Stimulated activated CD4-positive, alpha-beta T cell treated with anti-CD3 and anti-CD28 coated beads, Interleukin-1b, Interleukin-23, amount 100 ng/mL, for 48 hours (primary cell): ENCODE results near the gene OCEL1.
A peak's percentile ranks its signal among the peaks of the same experiment; 100 is the strongest.
"Not testable (repeated sequence)": the region's sequence is repeated elsewhere in the genome, so short reads cannot be mapped to it uniquely, and the experiment has no call there.

Source experiments
- DNase-seq: peaks from one replicate; pipeline ENCODE4 v3.0.0-alpha.2; 2020

Gene OCEL1

DNA sequence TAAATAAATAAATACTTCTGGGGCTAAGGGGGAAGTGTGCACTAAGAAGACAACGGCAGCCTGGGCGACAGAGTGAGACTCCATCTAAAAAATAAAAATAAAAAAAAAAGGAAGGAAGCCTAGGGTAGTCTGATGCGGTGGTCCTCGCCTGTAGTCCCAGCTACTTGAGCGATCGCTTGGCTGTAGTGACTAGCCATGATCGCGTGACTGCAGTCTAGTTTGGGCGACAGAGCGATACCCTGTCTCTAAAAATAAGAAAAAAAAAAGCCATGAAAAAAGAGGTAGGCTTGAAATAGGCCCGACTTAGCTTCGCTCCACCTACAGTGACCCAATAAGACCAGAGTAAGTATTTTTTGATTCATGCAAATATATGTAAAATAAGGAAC lies 40.6 kb downstream of the OCEL1 start:
- DNase-seq, result no peak

DNA sequence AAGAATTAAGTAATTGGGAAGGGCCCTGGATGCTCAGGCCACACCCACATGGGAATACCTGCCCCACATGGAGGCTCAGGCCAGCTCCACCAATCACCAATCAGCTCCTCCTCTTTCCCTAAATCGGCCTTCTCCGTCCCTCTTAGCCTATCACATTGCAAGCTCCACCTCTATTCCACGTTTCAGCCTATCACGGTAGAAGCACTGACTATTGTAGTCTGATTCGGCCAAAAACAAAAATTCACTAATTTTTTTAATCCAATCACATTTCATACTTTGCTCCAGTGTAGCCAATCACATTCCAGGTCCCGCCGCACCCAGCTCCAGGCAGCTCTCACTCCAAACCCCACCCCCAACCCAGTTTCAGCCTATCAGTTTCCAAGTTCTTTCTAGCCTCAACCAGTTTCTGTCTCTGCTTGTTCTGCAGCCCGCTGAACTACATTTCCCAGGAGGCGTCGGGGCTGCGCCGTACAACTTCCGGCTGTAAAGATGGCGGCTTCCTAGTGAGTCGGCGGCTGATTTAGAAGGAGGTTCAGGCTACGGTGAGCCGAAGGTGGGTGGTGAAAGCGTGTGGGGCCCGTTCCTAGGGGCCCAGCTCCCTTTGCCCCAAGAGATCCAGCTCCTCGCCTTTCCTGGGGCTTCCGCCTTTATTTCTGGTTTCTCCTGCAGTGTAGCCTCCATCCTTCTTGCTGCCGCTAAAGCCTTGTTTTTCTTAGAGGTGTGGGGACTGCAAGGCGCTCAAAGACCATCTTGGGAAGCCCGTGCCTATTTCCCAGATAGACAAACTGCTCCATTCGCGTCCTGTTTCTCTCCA lies 41.2 kb downstream of the OCEL1 start, which contains the start of gene BABAM1:
BABAM1 (plus strand) TSS at position 469 of the 814 bp plus-strand sequence. CDS start 1,364 bp downstream, outside the sequence.
- peak; percentile 97 for DNase-seq

DNA sequence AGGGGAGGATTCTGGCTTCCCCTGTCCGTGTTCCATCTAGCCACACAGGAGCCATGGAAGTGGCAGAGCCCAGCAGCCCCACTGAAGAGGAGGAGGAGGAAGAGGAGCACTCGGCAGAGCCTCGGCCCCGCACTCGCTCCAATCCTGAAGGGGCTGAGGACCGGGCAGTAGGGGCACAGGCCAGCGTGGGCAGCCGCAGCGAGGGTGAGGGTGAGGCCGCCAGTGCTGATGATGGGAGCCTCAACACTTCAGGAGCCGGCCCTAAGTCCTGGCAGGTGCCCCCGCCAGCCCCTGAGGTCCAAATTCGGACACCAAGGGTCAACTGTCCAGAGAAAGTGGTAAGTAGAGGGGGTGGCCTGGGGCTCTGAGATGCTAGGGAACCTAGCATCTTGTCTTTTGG lies 42.7 kb downstream of the OCEL1 start:
- DNase-seq, result no peak

DNA sequence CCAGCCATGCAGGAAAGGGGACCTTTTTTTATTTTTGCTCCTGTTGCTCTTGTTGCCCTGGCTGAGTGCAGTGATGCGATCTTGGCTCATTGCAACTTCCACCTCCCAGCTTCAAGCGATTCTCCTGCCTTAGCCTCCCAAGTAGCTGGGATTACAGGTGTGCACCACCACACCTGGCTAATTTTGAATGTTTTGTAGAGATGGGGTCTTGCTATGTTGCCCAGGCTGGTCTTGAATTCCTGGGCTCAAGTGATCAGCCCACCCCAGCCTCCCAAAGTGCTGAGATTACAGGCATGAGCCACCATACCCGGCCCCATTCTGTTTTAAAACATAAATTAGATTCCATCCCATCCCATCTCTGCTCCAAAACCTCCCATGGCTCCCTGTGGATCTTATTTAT lies 48.9 kb downstream of the OCEL1 start:
- DNase-seq, result not testable (repeated sequence)

DNA sequence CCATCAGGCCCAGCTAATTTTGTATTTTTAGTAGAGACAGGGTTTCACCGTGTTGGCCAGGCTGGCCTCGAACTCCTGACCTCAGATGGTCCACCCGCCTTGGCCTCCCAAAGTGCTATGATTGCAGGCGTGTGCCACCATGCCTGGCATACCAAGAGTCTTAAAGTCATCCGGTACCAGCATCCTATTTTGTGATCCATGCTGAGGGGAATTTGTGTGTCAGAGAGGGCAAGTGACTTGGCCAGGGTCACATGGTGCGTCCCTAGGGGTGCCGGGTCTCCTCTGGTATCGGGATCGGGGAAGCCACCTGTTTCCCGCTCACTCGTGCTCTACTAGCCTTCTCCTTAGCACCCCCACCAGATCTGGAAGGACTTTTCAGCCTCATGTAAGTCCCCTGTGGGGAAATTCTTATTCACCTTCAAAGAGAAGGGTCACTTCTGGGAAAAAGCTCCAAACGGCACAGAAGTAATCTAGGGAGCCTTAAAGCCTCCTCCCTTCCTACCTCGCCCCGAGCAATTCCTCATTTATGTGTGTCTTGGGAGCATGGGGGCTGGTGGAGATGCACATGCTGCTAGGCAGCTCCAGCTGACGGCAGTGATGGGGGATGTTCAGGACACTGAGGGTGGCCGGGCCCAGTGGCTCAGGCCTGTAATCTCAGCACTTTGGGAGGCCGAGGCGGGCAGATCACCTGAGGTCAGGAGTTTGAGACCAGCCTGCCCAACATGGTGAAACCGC lies 49.6 kb downstream of the OCEL1 start:
- DNase-seq, result no peak
